IPS-15b (cell line): ENCODE measurements around the gene DUSP8.
A peak's percentile ranks its signal among the peaks of the same experiment; 100 is the strongest.

Experiments
- H3K27me3 ChIP-seq: one replicate; pipeline ENCODE4 v1.6.1; 2013; ENCODE audit warnings: low read length; ENCODE audit not compliant: control insufficient read depth, insufficient read depth
- H3K36me3 ChIP-seq: one replicate; pipeline ENCODE4 v1.6.1; 2013; ENCODE audit warnings: low read length; ENCODE audit not compliant: control insufficient read depth, insufficient read depth
- H3K4me1 ChIP-seq: one replicate; pipeline ENCODE4 v1.6.1; 2013; ENCODE audit warnings: mild to moderate bottlenecking, low read length; ENCODE audit not compliant: control insufficient read depth, insufficient read depth
- H3K4me3 ChIP-seq: one replicate; pipeline ENCODE4 v1.5.1; 2013; ENCODE audit warnings: low read depth, low read length
- H3K9ac ChIP-seq: one replicate; pipeline ENCODE4 v1.6.1; 2013; ENCODE audit warnings: low read depth, mild to moderate bottlenecking, low read length
- H3K9me3 ChIP-seq: one replicate; pipeline ENCODE4 v1.6.1; 2013; ENCODE audit warnings: mild to moderate bottlenecking, low read length; ENCODE audit not compliant: control insufficient read depth, insufficient read depth

Gene DUSP8

DNA sequence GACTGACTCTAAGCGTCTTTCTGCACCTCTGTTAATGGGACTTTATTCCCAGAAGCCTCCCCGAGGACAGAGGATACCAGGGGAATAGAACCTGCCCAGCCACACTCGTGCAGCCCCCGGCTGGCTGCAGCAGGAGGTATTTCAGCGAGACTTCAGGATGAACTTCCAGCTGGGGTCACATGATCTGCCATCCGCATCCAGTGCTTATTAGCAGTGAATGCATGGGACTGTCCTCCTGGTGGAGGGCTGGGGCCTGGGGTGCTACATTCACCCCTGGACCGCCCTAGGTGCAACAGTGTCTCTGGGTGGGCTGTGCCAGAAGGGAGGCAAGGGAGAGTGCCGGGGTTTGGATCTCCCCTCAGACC, 1.6 kb downstream of the DUSP8 start:
- Histone ChIP-seq H3K36me3 (peaks cover under 1% of the 10 kb centered on the region), H3K4me1 (peaks cover 12% of the 10 kb centered on the region), H3K9me3 (no peaks in the 10 kb centered on the region), H3K9ac (no peak overlapping the region), H3K27me3 (peaks cover 19% of the 10 kb centered on the region), H3K4me3 (peak overlapping the region; percentile 55)

DNA sequence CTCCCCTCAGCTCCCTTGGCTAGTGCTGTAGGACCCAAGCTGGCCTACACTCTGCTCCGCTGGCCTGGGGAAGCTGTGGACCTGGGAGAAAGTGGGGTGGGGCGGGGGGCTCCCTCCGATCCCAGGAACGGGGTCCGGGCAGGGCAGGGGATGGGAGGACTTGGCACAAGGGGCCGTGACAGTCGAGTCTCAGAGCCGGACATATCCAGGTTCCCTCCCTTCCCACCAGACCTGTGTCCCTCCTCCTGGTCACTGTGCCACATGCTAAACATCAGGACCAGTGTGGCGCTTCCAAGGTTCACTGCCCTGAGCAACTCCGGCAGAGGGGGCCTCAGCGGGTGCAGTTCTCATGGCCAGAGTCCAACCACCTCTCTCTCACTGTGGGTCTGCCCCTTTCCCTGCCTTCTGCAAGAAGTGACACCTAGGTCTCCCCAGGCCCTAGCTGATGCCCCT, 2.0 kb downstream of the DUSP8 start:
- Histone ChIP-seq H3K4me1 (peaks cover 11% of the 10 kb centered on the region), H3K9ac (no peak overlapping the region), H3K36me3 (peaks cover 5% of the 10 kb centered on the region), H3K9me3 (no peaks in the 10 kb centered on the region), H3K27me3 (peaks cover 14% of the 10 kb centered on the region), H3K4me3 (no peak overlapping the region)

DNA sequence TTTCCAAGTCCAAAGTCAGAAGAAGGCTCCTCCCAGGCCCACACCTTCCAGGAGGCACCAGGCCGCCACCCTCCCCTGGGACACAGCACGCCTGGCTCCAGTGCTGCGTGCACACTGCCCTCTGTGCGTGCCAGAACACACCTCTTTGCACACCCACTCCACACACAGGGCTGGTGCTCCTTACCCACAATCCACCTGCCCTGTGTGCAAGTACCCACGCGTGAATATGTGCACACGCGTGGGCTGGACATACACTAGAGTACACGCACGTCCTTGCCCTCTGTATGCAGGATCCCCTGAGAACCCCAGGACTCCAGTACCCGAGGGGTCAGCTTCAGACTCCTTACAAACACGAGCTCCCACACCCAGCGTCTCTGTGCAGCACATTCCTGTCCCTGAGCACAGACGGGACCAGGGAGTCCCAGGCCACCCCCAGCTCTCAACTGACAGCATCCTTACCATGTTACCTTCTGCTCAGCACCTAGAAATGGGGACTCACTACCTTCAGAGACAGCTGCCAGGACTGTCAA, 2.8 kb downstream of the DUSP8 start:
- Histone ChIP-seq H3K9me3 (no peaks in the 10 kb centered on the region), H3K36me3 (peaks cover 6% of the 10 kb centered on the region), H3K9ac (no peak overlapping the region), H3K4me1 (peaks cover 9% of the 10 kb centered on the region), H3K27me3 (peaks cover 10% of the 10 kb centered on the region), H3K4me3 (no peak overlapping the region)

DNA sequence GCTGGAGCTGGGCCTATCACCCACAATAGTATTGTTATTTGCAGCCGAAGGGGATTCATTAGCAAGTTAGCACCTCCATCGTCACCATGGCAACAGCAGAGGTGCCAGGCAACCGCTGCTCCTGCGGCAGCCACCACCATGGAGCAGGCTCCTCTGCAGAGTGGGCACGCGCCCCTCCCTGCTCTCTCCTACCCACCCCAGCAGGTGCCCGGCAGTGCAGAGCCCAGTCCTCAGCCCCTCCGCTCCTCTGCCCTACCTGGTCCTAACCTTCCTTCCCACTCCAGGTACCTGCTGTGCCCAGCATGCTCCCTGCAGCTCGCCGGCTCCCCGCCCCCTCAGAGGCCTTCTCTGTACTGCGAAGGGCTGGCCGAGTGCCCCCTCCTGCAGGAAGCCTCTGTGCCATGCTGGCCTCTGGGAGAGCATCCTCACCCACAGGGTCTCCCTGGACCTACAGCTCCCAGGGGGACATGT, 3.6 kb downstream of the DUSP8 start:
- Histone ChIP-seq H3K27me3 (peaks cover 4% of the 10 kb centered on the region), H3K9me3 (no peaks in the 10 kb centered on the region), H3K36me3 (peaks cover 6% of the 10 kb centered on the region), H3K4me1 (peaks cover 11% of the 10 kb centered on the region), H3K9ac (no peak overlapping the region), H3K4me3 (peak overlapping the region; percentile 18)

DNA sequence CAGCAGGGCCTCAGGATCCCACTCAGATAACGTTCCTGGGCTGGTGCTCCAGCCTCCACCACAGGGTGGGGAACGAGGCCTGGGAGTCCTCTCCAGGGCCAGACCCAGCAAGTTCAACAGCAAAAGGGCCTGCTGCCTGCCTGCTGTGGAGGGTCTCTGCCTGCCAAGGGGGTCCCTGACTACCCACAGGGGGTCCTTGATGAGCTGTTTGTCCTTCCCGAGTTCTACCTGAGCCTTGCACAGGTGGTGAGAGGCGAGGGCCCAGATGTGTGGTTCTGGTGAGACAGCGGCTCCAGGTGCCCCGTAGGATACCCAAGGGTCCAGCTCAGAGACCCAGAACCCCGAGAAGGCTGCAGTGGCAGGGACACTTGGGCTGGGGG, 4.4 kb downstream of the DUSP8 start:
- no peaks in the 10 kb centered on the region for H3K27me3 ChIP-seq
- peaks cover 11% of the 10 kb centered on the region for H3K4me1 ChIP-seq
- H3K9ac ChIP-seq = no peak overlapping the region

GRCh38 chr11:1567052-1567720, 4.9 kb downstream of the DUSP8 start:
- no peaks in the 10 kb centered on the region for H3K9me3 ChIP-seq
- H3K27me3 ChIP-seq = no peaks in the 10 kb centered on the region
- H3K36me3 ChIP-seq = peaks cover 14% of the 10 kb centered on the region
- no peak overlapping the region for H3K9ac ChIP-seq
- H3K4me3 ChIP-seq = no peak overlapping the region
- peaks cover 11% of the 10 kb centered on the region for H3K4me1 ChIP-seq

More for the DNA sequence above, 4.4 kb downstream of the DUSP8 start:
- no peak overlapping the region for H3K4me3 ChIP-seq
- H3K9me3 ChIP-seq = no peaks in the 10 kb centered on the region
- H3K36me3 ChIP-seq = peaks cover 10% of the 10 kb centered on the region

GRCh38 chr11:1566381-1567051, 5.6 kb downstream of the DUSP8 start:
- Histone ChIP-seq H3K27me3 (no peaks in the 10 kb centered on the region), H3K9ac (no peak overlapping the region), H3K36me3 (peaks cover 14% of the 10 kb centered on the region), H3K9me3 (no peaks in the 10 kb centered on the region), H3K4me1 (peaks cover 11% of the 10 kb centered on the region), H3K4me3 (no peak overlapping the region)

DNA sequence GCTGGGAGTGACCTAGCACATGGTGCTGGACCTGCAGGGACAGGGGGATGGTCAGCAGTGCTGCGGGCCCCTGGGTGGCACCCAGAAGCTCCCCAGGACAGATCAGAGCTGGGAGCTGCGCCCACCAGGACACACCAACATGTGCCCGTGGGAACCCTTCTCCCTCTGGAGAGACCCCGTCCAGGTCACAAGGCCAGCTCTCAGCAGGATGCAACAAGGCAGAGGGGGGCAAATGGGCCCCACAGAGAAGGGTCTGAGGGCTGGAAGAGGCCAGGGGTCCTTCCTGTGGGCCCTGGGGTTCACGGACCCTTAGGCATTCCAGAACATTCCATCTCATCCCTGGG, 6.2 kb downstream of the DUSP8 start:
- Histone ChIP-seq H3K4me3 (no peak overlapping the region), H3K36me3 (peaks cover 16% of the 10 kb centered on the region), H3K9ac (no peak overlapping the region), H3K27me3 (no peaks in the 10 kb centered on the region), H3K4me1 (peaks cover 11% of the 10 kb centered on the region), H3K9me3 (no peaks in the 10 kb centered on the region)

GRCh38 chr11:1565173-1565903, 6.7 kb downstream of the DUSP8 start:
- Histone ChIP-seq H3K4me3 (no peak overlapping the region), H3K36me3 (peaks cover 16% of the 10 kb centered on the region), H3K4me1 (peaks cover 11% of the 10 kb centered on the region), H3K9me3 (no peaks in the 10 kb centered on the region), H3K27me3 (no peaks in the 10 kb centered on the region), H3K9ac (no peak overlapping the region)

- H3K4me1 ChIP-seq = peaks cover 11% of the 10 kb centered on the region
- H3K9ac ChIP-seq = no peak overlapping the region
- H3K36me3 ChIP-seq = peaks cover 20% of the 10 kb centered on the region
- H3K9me3 ChIP-seq = no peaks in the 10 kb centered on the region
- no peak overlapping the region for H3K4me3 ChIP-seq
- no peaks in the 10 kb centered on the region for H3K27me3 ChIP-seq
These were observed 7.4 kb downstream of the DUSP8 start for GRCh38 chr11:1564535-1565172.

DNA sequence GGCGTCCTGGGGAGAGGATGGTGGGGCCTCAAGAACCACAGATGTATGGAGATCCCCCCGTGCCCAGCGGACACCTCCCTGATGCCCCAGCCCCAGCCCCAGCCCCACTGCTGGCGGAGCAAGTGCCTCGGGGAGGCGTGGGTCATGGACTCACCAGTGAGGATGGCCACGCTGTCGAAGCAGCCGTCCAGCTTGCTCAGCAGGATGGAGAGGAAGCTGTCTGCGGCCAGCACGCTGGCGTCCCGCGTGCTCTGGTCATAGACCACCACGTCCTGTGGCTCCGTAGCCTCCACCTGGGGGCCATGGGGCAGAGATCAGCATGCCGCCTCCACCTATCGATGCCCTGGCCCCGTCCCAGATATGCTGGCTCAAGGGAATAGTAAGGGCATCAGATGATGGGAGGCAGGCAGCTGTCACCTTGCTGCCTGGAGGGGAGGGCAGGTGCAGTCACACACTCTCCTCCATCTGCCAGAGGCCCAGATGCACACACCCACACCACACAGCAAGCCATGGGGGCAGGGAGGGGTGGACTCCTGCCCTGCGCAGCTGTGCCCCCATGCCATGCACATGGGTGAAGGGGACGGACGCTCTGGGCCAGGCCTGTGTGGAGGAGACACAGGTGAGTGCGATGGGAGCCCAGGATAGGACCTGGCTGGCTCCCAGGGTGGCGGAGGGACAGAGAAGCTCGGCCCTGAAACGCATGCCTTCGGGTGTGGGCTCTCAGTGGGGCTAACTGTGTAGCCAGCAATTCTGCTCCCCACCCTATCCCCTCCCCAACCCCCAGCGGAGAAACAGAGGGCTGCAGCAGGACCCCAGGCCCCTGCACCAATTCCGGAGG, 8.2 kb downstream of the DUSP8 start:
- Histone ChIP-seq H3K36me3 (peaks cover 22% of the 10 kb centered on the region), H3K9me3 (no peaks in the 10 kb centered on the region), H3K4me1 (peaks cover 9% of the 10 kb centered on the region), H3K9ac (no peak overlapping the region), H3K4me3 (no peak overlapping the region), H3K27me3 (no peaks in the 10 kb centered on the region)
